AG09319 (cell line): ENCODE measurements around the gene PLCG2.

Experiments used
- DNase-seq: peaks from one replicate; pipeline ENCODE4 v3.0.0-alpha.2; 2010; ENCODE audit warnings: low read depth; ENCODE audit errors: extremely low read depth
- CTCF ChIP-seq: IDR thresholded peaks from 2 replicates; pipeline ENCODE4 v1.5.1; 2011; ENCODE audit warnings: low read depth, mild to moderate bottlenecking, inconsistent platforms, low read length, moderate library complexity

PLCG2 gene

GRCh38 chr16:81810894-81811538 lies 31.9 kb downstream of the PLCG2 start:
- no peak for TF ChIP-seq CTCF
- DNase-seq: no peak

- DNase-seq: no peak
- TF ChIP-seq CTCF: no peak
These were observed 34.6 kb downstream of the PLCG2 start for GRCh38 chr16:81813648-81814047.

- TF ChIP-seq CTCF: no peak
- DNase-seq: no peak
These were observed 35.8 kb downstream of the PLCG2 start for GRCh38 chr16:81814751-81815428.

GRCh38 chr16:81815429-81815766 lies 36.3 kb downstream of the PLCG2 start:
- no peak for TF ChIP-seq CTCF

GRCh38 chr16:81816351-81816750 lies 37.3 kb downstream of the PLCG2 start:
- DNase-seq: no peak
- no peak for TF ChIP-seq CTCF

More at GRCh38 chr16:81815429-81815766, 36.3 kb downstream of the PLCG2 start:
- DNase-seq: no peak

GRCh38 chr16:81816793-81817210 lies 37.7 kb downstream of the PLCG2 start:
- TF ChIP-seq CTCF: no peak
- no peak for DNase-seq

- no peak for DNase-seq
These were observed 38.2 kb downstream of the PLCG2 start for GRCh38 chr16:81817296-81817695.

More at GRCh38 chr16:81817296-81817695, 38.2 kb downstream of the PLCG2 start:
- TF ChIP-seq CTCF: no peak
